Tibial nerve (tissue), 4 donors: ENCODE measurements around the gene RNF217. TPM values are rescaled to one million over a fixed set of nuclear protein-coding genes. Genes with fewer than 3 reads are reported as not detected.

Experiments
- DNase-seq, 2 donors: peaks; one replicate each; pipeline ENCODE4 v3.0.0-alpha.2; 2019; ENCODE audit warnings: low spot score in 2 of 2
- H3K27ac ChIP-seq, 4 donors: fragments of 200-600 bp; sonication (generic) in 3 of 4; one replicate each; pipeline ENCODE4 v1.5.1; 2017 to 2019; ENCODE audit warnings: mild to moderate bottlenecking in 1 of 4
- H3K27me3 ChIP-seq, 2 donors: fragments of 200-600 bp; sonication (generic) in 1 of 2; one replicate each; pipeline versions ENCODE4 v1.5.1 to v1.6.0; 2017 to 2019
- H3K36me3 ChIP-seq, 3 donors: fragments of 200-600 bp; sonication (generic); one replicate each; pipeline ENCODE4 v1.5.1; 2018 to 2019
- H3K4me1 ChIP-seq, 4 donors: fragments of 200-600 bp; sonication (generic) in 3 of 4; one replicate each; pipeline ENCODE4 v1.5.1; 2017 to 2019
- H3K4me3 ChIP-seq, 4 donors: fragments of 200-600 bp; sonication (generic) in 3 of 4; one replicate each; pipeline ENCODE4 v1.5.1; 2017 to 2019; ENCODE audit warnings: mild to moderate bottlenecking in 1 of 4, moderate library complexity in 1 of 4
- H3K9me3 ChIP-seq, 4 donors: fragments of 200-600 bp; sonication (generic) in 3 of 4; one replicate each; pipeline ENCODE4 v1.5.1; 2017 to 2019
- EP300 ChIP-seq, 2 donors: sonication (generic); formaldehyde crosslinking; IDR thresholded peaks; one replicate each; pipeline ENCODE4 v1.6.1; 2017; ENCODE audit warnings: antibody characterized with exemption in 2 of 2, mild to moderate bottlenecking in 1 of 2
- POLR2A ChIP-seq, 2 donors: fragments of 450-650 bp; IDR thresholded peaks; one replicate each; pipeline ENCODE4 v1.6.1; 2017; ENCODE audit warnings: antibody characterized with exemption in 2 of 2, mild to moderate bottlenecking in 2 of 2, moderate library complexity in 2 of 2
- WGBS, 2 donors: methylation state at CpG; one replicate each; pipeline ENCODE4 v1.1.5; 2018; 5-methylcytosine and 5-hydroxymethylcytosine counted together
- total RNA-seq, 4 donors: library from RNA; depleted of rRNA; stranded (reverse); fragments of >200 nt; gene quantifications; one replicate each; pipeline ENCODE4 v1.1.0, GENCODE V29; 2016
- TF ChIP-seq, protein P1 (sequence below), 5 experiments: fragments of 200-600 bp in 3 of 5; fragments of 450-650 bp in 2 of 5; sonication (generic) in 3 of 5; IDR thresholded peaks; one replicate each; pipeline ENCODE4 v1.5.1; 2016 to 2019; ENCODE audit warnings: antibody characterized with exemption in 5 of 5, mild to moderate bottlenecking in 3 of 5, moderate library complexity in 2 of 5

The RNF217 gene
- total RNA-seq, 4 donors from 2014 or later, result 26.7 to 40.2 (median 35.5) TPM

- WGBS, 2 donors, result 87% methylated on average over 5 of the region's 5 CpGs
- H3K36me3 ChIP-seq, result peaks cover 0 to 36% (median 0%) of the 10 kb centered on the region in 3 donors
- TF ChIP-seq, protein P1, sequence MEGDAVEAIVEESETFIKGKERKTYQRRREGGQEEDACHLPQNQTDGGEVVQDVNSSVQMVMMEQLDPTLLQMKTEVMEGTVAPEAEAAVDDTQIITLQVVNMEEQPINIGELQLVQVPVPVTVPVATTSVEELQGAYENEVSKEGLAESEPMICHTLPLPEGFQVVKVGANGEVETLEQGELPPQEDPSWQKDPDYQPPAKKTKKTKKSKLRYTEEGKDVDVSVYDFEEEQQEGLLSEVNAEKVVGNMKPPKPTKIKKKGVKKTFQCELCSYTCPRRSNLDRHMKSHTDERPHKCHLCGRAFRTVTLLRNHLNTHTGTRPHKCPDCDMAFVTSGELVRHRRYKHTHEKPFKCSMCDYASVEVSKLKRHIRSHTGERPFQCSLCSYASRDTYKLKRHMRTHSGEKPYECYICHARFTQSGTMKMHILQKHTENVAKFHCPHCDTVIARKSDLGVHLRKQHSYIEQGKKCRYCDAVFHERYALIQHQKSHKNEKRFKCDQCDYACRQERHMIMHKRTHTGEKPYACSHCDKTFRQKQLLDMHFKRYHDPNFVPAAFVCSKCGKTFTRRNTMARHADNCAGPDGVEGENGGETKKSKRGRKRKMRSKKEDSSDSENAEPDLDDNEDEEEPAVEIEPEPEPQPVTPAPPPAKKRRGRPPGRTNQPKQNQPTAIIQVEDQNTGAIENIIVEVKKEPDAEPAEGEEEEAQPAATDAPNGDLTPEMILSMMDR (IDR thresholded peaks at IDR 0.05), result no peak
- TF ChIP-seq POLR2A (IDR thresholded peaks at IDR 0.05) (no peak), EP300 (IDR thresholded peaks at IDR 0.05) (no peak)
These were observed 116.5 kb downstream of the RNF217 start for GRCh38 chr6:125078602-125079321.

GRCh38 chr6:125082908-125083683 lies 120.9 kb downstream of the RNF217 start:
- Histone ChIP-seq H3K27me3 (no peaks in the 10 kb centered on the region), H3K4me3 (no peak overlapping the region), H3K9me3 (no peaks in the 10 kb centered on the region), H3K27ac (no peak overlapping the region), H3K36me3 (peaks cover 0 to 21% (median 0%) of the 10 kb centered on the region in 3 donors), H3K4me1 (no peaks in the 10 kb centered on the region)
- no peak for DNase-seq
- TF ChIP-seq POLR2A (IDR thresholded peaks at IDR 0.05), result no peak
- TF ChIP-seq, protein P1 (IDR thresholded peaks at IDR 0.05), result no peak
- no peak for TF ChIP-seq EP300 (IDR thresholded peaks at IDR 0.05)
- WGBS, 2 donors, result 88 to 97% methylated on average over 8 of the region's 8 CpGs

More at GRCh38 chr6:125078602-125079321, 116.5 kb downstream of the RNF217 start:
- no peak overlapping the region for H3K4me3 ChIP-seq
- H3K27ac ChIP-seq, result no peak overlapping the region
- no peaks in the 10 kb centered on the region for H3K9me3 ChIP-seq
- no peak for DNase-seq
- no peaks in the 10 kb centered on the region for H3K27me3 ChIP-seq
- H3K4me1 ChIP-seq, result no peaks in the 10 kb centered on the region

- peaks cover 0 to 16% (median 0%) of the 10 kb centered on the region in 3 donors for H3K36me3 ChIP-seq
- DNase-seq, result no peak
- no peaks in the 10 kb centered on the region for H3K9me3 ChIP-seq
- TF ChIP-seq EP300 (IDR thresholded peaks at IDR 0.05) (no peak), POLR2A (IDR thresholded peaks at IDR 0.05) (no peak)
- TF ChIP-seq, protein P1 (IDR thresholded peaks at IDR 0.05), result no peak
- H3K27ac ChIP-seq, result no peak overlapping the region
- no peaks in the 10 kb centered on the region for H3K4me1 ChIP-seq
- H3K4me3 ChIP-seq, result no peak overlapping the region
- H3K27me3 ChIP-seq, result no peaks in the 10 kb centered on the region
- 92% methylated on average over 2 of the region's 2 CpGs for WGBS, 2 donors
These were observed 121.4 kb downstream of the RNF217 start for GRCh38 chr6:125083684-125083990.

GRCh38 chr6:125086716-125087115 lies 124.5 kb downstream of the RNF217 start:
- Histone ChIP-seq H3K36me3 (peaks cover 0 to 12% (median 0%) of the 10 kb centered on the region in 3 donors), H3K27me3 (no peaks in the 10 kb centered on the region), H3K27ac (no peak overlapping the region), H3K4me1 (no peaks in the 10 kb centered on the region), H3K9me3 (no peaks in the 10 kb centered on the region), H3K4me3 (no peak overlapping the region)
- no peak for TF ChIP-seq POLR2A (IDR thresholded peaks at IDR 0.05)
- no peak for TF ChIP-seq EP300 (IDR thresholded peaks at IDR 0.05)
- TF ChIP-seq, protein P1 (IDR thresholded peaks at IDR 0.05), result no peak
- no peak for DNase-seq

GRCh38 chr6:125088963-125089362 lies 126.7 kb downstream of the RNF217 start:
- H3K27ac ChIP-seq, result no peak overlapping the region
- DNase-seq, result no peak
- H3K36me3 ChIP-seq, result no peaks in the 10 kb centered on the region
- no peaks in the 10 kb centered on the region for H3K9me3 ChIP-seq
- H3K4me1 ChIP-seq, result no peaks in the 10 kb centered on the region
- 86 to 89% methylated on average over 5 of the region's 5 CpGs for whole genome bisulfite sequencing, 2 donors
- TF ChIP-seq POLR2A (IDR thresholded peaks at IDR 0.05) (no peak), EP300 (IDR thresholded peaks at IDR 0.05) (no peak)
- TF ChIP-seq, protein P1 (IDR thresholded peaks at IDR 0.05), result no peak
- H3K4me3 ChIP-seq, result no peak overlapping the region
- no peaks in the 10 kb centered on the region for H3K27me3 ChIP-seq
